C4-2B (cell line): ENCODE results near the gene PDGFD.
A peak's percentile ranks its signal among the peaks of the same experiment; 100 is the strongest.

Source experiments
- H3K27ac ChIP-seq: fragments of 450-650 bp; 2 replicates; pipeline ENCODE4 v1.5.1; 2017
- CTCF ChIP-seq: fragments of 450-650 bp; conservative IDR thresholded peaks from 2 replicates; pipeline ENCODE4 v1.5.1; 2017; ENCODE audit warnings: mild to moderate bottlenecking
- ZFX ChIP-seq: fragments of 450-650 bp; IDR thresholded peaks from 2 replicates; pipeline ENCODE4 v1.6.1; 2017

PDGFD gene

GRCh38 chr11:104155375-104155774 is 8.6 kb downstream of the PDGFD start:
- TF ChIP-seq CTCF (no peak), ZFX (no peak)

GRCh38 chr11:104154296-104154695 is 9.7 kb downstream of the PDGFD start:
- TF ChIP-seq ZFX = no peak
- no peak for TF ChIP-seq CTCF
- no peak overlapping the region for H3K27ac ChIP-seq

More at GRCh38 chr11:104155375-104155774, 8.6 kb downstream of the PDGFD start:
- H3K27ac ChIP-seq = no peak overlapping the region

DNA sequence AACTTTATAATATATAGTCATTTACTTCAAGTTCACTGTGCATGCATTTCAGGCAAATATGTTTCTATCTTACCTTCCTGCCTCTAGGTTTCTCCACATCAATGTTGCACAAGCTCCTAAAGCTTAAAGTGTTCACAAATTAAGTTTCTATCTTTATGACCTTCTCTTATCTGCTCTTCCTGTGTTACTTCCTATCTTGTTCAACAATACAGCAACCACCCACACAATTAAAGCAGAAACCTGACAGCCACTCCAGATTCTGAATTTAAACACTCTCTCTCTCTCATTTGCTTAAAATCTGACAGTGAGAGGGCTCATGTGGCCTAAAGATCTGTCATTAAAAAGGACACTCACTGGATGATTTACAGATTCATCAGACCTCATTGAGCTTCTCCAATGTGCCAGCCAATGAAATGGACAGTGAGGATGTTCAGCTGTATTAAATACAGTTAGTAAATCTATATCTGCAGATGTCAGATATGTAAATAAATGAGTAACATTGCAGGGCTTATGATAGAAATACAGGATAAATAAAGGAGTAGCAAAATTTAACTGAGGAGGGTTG is 10.9 kb downstream of the PDGFD start:
- no peak overlapping the region for H3K27ac ChIP-seq
- no peak for TF ChIP-seq ZFX
- TF ChIP-seq CTCF = no peak

GRCh38 chr11:104151404-104152204 is 12.3 kb downstream of the PDGFD start:
- no peak overlapping the region for H3K27ac ChIP-seq
- peak; percentile 68 for TF ChIP-seq CTCF
- no peak for TF ChIP-seq ZFX

DNA sequence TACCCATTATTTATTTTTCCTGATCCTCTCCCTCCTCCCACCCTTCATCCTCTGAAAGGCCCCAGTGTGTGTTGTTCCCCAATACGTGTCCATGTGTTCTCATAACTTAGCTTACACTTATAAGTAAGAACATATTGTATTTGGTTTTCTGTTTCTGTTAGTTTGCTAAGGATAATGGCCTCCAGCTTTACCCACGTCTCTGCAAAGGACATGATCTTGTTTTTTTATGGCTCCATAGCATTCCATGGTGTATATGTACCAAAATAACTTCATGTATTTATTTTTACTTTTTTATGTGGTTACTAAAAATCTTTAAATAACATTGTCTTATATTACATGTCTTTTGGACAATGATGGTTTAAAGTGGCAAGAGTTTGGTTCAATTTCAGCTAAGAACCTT is 15.2 kb downstream of the PDGFD start:
- no peak for TF ChIP-seq ZFX

GRCh38 chr11:104148074-104148473 is 15.9 kb downstream of the PDGFD start:
- H3K27ac ChIP-seq = no peak overlapping the region
- TF ChIP-seq CTCF = no peak
- TF ChIP-seq ZFX = no peak

More for the DNA sequence above, 15.2 kb downstream of the PDGFD start:
- H3K27ac ChIP-seq = no peak overlapping the region

DNA sequence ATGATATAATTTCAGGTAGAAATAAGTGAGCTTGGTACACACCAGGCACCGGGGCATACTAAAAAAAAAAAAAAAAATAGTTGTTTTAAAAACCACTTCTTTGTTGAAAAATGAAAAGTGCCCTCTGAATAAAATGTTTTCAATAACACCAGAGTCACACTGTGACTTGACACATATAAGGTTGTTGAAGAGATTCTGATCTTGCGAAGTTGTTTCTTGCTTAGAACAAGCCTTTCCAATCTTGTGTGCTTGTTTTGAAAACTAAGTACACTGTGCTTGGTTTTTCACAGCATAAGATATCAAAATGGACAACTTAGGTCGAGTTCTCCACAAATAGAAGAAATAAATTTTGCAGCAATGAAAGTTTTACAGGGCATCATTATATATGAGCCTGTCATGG is 17.0 kb downstream of the PDGFD start:
- H3K27ac ChIP-seq = no peak overlapping the region
- no peak for TF ChIP-seq CTCF
- no peak for TF ChIP-seq ZFX
